ENCODE data around the gene PPP2R2D. TPM values are rescaled to one million over a fixed set of nuclear protein-coding genes. Genes with fewer than 3 reads are reported as not detected.

PPP2R2D gene
- polyA plus RNA-seq, 1 donor (not counting 4 experiments of a cell fraction or from before 2014, with no cell fraction given): 49.1 TPM

DNA sequence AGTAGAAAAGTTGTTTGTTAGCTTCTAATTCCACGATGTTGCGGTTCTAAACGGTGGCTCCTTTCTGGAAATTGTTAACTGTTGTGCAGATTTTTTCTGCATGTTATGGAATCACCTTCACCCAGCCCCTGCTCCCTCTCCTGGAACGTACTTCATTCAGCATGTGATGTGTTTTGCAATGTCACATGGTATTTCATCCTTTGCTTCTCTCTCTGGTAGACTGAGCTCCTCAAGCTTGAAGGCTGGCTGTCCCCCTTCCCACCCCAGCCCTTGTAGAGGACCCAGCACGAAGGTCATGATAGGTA, 4.4 kb downstream of the PPP2R2D start:
- Histone ChIP-seq H3K4me2 (ENCODE audit: control insufficient read depth, extremely low read depth, insufficient read depth, low read depth, low read length) (no peak overlapping the region), H2AFZ (ENCODE audit: control insufficient read depth, low read length) (no peak overlapping the region), H3K9me1 (ENCODE audit: control insufficient read depth, extremely low read depth, insufficient read depth, low read length) (peaks cover 4% of the 10 kb centered on the region), H3K4me3 (ENCODE audit: control insufficient read depth in 2 of 3, extremely low read depth in 1 of 3, insufficient read depth in 2 of 3, low read depth in 1 of 3, low read length in 3 of 3) (no peak overlapping the region), H3K36me3 (ENCODE audit: control insufficient read depth in 2 of 2, extremely low read depth in 1 of 2, insufficient read depth in 2 of 2, low read length in 2 of 2) (peaks cover 7 to 22% of the 10 kb centered on the region in 2 experiments), H3K27ac (ENCODE audit: control insufficient read depth, insufficient read depth, low read length) (no peak overlapping the region), H3K4me1 (ENCODE audit: control insufficient read depth, extremely low read depth, insufficient read depth, low read length) (peaks cover 26% of the 10 kb centered on the region), H4K20me1 (ENCODE audit: control insufficient read depth, extremely low read depth, insufficient read depth, low read length) (peaks cover 32% of the 10 kb centered on the region), H3K9ac (ENCODE audit: control insufficient read depth, extremely low read depth, insufficient read depth, low read length) (no peak overlapping the region), H3K27me3 (ENCODE audit: control insufficient read depth, extremely low read depth, insufficient read depth, low read length) (no peaks in the 10 kb centered on the region), H3K79me2 (ENCODE audit: control insufficient read depth, insufficient read depth, low read length) (peaks cover 81% of the 10 kb centered on the region), H3K9me3 (ENCODE audit: control insufficient read depth, low read depth, low read length) (no peaks in the 10 kb centered on the region)
- dilution Hi-C loops (cut with MboI; ENCODE audit: extremely low pct_ligation_motif_present, low sequenced_read_pairs): no loop called here
- FAIRE-seq (no peak), DNase-seq (ENCODE audit: low read depth, low spot score) (no peak)
- TF ChIP-seq, protein P1, sequence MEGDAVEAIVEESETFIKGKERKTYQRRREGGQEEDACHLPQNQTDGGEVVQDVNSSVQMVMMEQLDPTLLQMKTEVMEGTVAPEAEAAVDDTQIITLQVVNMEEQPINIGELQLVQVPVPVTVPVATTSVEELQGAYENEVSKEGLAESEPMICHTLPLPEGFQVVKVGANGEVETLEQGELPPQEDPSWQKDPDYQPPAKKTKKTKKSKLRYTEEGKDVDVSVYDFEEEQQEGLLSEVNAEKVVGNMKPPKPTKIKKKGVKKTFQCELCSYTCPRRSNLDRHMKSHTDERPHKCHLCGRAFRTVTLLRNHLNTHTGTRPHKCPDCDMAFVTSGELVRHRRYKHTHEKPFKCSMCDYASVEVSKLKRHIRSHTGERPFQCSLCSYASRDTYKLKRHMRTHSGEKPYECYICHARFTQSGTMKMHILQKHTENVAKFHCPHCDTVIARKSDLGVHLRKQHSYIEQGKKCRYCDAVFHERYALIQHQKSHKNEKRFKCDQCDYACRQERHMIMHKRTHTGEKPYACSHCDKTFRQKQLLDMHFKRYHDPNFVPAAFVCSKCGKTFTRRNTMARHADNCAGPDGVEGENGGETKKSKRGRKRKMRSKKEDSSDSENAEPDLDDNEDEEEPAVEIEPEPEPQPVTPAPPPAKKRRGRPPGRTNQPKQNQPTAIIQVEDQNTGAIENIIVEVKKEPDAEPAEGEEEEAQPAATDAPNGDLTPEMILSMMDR (optimal IDR thresholded peaks at IDR 0.05 in 1 of 3, IDR thresholded peaks at IDR 0.05 in 1 of 3, conservative IDR thresholded peaks at IDR 0.05 in 1 of 3; ENCODE audit: extremely low read depth in 1 of 3, insufficient read depth in 2 of 3, low read length in 3 of 3): no peak
- TF ChIP-seq EZH2 (IDR thresholded peaks at IDR 0.05; ENCODE audit: low read length): no peak

DNA sequence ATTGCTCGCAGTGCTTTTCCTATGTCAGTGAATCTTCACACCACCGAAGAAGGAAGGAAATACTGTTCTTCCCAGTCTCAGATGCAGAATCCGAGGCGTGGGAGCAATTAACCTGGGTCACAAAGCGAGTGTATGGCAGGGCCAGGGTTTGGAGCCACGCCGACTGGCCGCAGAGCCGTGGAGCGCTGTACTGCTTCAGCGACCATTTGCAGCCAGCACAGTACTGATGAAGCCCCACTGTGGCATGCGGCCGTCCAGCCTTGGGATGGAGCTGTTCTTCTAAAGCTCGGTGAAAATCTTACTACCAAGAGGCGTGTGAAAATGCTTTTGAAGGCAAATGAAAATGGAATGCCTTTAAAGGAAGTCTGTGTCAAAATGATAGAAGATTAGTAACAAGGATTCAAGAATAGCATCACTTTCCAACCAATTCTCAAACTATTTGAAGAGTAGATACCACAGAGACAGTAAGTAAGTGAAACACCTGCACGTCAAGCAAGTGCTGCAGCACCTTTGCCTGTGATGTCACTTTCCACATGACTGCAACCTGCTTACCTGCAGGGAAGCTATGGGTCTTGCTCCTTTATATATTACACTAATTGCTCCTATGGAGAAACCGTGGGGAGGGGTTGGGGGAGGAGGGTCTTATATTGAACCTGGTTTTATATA, 4.9 kb downstream of the PPP2R2D start:
- Histone ChIP-seq H3K36me3 (ENCODE audit: control insufficient read depth in 2 of 2, extremely low read depth in 1 of 2, insufficient read depth in 2 of 2, low read length in 2 of 2) (peaks cover 7 to 22% of the 10 kb centered on the region in 2 experiments), H3K9ac (ENCODE audit: control insufficient read depth, extremely low read depth, insufficient read depth, low read length) (no peak overlapping the region), H3K9me1 (ENCODE audit: control insufficient read depth, extremely low read depth, insufficient read depth, low read length) (peaks cover 4% of the 10 kb centered on the region), H3K27me3 (ENCODE audit: control insufficient read depth, extremely low read depth, insufficient read depth, low read length) (no peaks in the 10 kb centered on the region), H3K79me2 (ENCODE audit: control insufficient read depth, insufficient read depth, low read length) (peaks cover 86% of the 10 kb centered on the region), H2AFZ (ENCODE audit: control insufficient read depth, low read length) (no peak overlapping the region), H4K20me1 (ENCODE audit: control insufficient read depth, extremely low read depth, insufficient read depth, low read length) (peaks cover 35% of the 10 kb centered on the region), H3K27ac (ENCODE audit: control insufficient read depth, insufficient read depth, low read length) (no peak overlapping the region), H3K4me1 (ENCODE audit: control insufficient read depth, extremely low read depth, insufficient read depth, low read length) (peaks cover 26% of the 10 kb centered on the region), H3K4me2 (ENCODE audit: control insufficient read depth, extremely low read depth, insufficient read depth, low read depth, low read length) (no peak overlapping the region), H3K4me3 (ENCODE audit: control insufficient read depth in 2 of 3, extremely low read depth in 1 of 3, insufficient read depth in 2 of 3, low read depth in 1 of 3, low read length in 3 of 3) (no peak overlapping the region), H3K9me3 (ENCODE audit: control insufficient read depth, low read depth, low read length) (no peaks in the 10 kb centered on the region)
- DNase-seq (ENCODE audit: low read depth, low spot score) (no peak), FAIRE-seq (no peak)
- dilution Hi-C loops (cut with MboI; ENCODE audit: extremely low pct_ligation_motif_present, low sequenced_read_pairs): no loop called here
- TF ChIP-seq, protein P1 (optimal IDR thresholded peaks at IDR 0.05 in 1 of 3, IDR thresholded peaks at IDR 0.05 in 1 of 3, conservative IDR thresholded peaks at IDR 0.05 in 1 of 3; ENCODE audit: extremely low read depth in 1 of 3, insufficient read depth in 2 of 3, low read length in 3 of 3): no peak
- TF ChIP-seq EZH2 (IDR thresholded peaks at IDR 0.05; ENCODE audit: low read length): no peak

Data from keratinocyte (primary cell).